ENCODE data around the gene C17orf113.

The C17orf113 gene

DNA sequence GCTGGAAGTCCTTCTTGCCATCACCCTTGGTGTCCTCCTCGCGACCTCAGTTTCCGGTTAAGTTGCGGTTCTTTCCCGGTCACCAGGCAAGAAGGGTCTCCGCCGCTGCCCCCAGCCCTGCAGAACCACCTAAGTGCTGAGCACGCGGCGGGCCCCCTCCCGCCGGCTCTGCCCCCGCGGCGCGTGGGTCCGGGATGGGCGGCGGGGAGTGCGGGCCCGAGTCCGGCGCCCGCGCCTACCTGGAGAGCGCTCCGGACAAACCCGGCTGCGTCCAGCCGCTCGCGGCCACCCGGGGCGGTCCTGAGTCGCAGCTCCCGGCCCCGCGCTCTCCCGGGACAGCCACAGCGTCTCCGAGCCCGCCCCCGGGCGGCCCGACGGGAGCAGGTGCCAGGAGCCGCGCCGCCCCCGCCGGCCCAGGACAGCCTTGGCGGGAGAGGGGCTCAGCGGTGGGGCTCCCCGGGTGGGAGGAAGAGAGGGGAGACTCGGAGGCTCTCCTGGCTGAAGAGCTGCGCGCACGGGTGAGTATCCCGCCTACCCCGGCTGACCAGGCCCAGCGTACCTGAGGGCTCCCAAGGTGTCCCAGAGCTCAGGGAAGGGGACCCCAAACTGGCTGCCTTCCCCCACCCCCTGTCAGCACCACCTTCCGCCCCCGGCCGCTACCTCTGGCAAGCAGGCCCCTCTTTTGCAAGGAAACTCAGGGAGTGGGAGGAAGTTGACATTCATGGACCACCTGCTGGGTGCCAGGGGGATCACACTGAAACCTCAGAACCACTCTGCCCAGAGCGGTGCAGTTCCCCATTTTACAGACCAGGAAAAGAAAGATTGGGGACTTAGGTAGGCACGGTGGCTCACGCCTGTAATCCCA is 22.2 kb upstream of the C17orf113 start:
- peak; percentile 78 for DNase-seq (ENCODE audit: low spot score)

DNA sequence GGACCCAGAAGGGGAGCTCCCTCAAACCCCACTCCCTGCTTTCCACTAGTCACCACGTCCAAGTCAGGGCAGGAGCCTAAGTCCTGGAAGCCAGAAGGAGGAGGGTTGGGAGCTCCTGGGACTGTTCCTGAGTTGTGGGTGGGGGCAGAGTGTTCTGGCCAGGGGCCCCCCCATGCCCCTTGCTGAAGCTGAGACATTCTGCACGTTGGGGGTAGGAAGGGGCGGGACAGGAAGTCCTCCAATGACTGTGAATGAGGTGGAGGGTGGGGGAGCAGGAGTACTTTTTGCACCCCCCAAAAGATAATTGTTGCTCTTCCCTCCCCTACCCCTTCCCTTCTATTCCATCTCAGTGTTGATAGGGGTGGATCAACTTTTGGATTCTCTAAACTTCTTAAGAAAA is 21.4 kb upstream of the C17orf113 start:
- no peak for DNase-seq (ENCODE audit: low spot score)

DNA sequence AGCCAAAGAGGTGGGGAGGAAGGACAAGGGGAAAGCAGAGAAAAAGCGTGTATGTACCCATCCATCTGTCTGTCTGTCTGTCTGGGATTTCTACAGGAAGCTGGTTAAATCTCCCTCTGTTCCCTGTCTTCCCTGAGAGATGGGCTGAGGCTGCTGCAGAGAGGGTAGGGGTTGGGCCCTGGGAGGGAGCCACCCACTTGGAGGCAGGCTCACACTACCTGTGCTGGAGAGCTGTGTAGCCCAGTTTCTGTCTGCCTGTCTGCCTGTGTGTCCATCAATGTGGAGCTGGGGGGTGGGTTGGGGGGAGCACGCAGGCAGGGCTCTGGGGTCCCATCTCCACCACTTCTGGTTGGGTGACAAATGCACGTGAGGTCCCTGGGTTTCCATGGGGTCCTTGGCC is 18.6 kb upstream of the C17orf113 start:
- DNase-seq (ENCODE audit: low spot score), result no peak

DNA sequence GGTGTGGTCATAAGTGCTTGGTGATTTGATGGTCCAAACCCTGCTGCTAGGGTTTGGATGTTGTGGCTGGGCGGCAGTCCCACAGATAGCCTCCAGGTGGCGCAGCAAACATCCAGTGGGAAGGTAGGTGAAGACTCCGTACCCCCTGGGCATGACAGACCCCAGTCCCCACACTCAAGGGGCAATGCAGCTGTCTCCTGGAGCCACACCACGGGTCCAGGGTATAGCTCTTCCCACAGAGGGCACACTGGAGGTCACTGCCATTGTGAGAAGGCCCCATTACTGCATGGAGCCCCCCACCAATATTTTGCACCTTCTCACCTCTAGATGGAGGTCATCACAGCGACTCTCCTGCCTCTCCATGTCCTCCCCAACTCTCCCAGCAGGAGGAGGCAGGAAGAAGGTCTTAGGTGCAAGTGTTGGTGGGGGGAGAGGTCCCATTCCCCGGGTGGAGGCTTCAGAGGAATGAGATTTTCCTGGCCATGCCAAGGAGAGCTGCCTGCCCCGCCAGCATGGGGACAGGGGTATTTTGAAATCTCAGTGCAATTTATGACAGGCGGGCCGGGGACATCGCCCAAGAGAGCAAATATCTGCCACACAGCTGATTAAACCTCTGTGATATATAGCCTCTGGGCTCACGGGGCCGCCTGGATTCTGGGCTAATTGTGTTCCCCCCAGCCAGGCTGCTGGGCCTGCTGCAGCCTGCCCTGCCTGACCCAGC is 17.1 kb upstream of the C17orf113 start:
- DNase-seq (ENCODE audit: low spot score), result peak; percentile 88

DNA sequence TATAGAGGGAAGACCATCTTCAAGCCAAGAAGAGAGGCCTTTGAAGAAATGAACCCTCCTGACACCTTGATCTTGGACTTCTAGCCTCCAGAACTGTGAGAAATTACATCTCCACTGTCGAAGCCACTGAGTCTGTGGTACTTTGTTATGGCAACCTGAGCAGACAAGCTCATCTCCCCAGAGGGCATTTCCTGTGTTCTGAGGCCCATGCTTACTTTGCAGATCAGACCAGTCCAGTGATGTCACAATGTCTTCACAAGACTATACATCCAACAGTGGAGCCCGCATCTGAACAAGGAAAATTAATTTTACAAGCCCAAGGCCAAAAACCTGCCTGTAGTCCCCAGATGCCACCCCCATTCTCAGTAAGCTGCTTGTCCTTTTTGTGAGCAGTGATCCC is 14.8 kb upstream of the C17orf113 start:
- DNase-seq (ENCODE audit: low spot score), result no peak

DNA sequence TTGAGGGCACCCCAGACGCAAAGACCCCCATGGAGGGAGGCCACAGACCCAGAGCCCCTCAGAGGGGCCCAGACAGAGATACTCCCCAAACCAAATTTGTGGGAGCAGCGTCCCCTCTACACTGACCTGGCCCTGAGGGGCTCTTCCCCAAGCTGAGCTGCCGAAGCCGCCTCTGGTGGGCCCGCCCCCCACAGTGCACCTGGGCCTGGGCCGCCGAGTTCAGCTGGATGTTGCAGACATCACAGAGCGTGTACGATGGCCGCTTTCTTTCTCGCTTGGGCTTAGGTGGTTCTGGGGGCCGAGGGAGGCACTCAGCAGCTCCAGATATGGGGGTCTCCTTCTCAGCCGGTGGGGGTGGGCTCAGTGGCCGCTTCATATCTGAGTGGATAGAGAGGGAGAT is 12.3 kb upstream of the C17orf113 start:
- no peak for DNase-seq (ENCODE audit: low spot score)

DNA sequence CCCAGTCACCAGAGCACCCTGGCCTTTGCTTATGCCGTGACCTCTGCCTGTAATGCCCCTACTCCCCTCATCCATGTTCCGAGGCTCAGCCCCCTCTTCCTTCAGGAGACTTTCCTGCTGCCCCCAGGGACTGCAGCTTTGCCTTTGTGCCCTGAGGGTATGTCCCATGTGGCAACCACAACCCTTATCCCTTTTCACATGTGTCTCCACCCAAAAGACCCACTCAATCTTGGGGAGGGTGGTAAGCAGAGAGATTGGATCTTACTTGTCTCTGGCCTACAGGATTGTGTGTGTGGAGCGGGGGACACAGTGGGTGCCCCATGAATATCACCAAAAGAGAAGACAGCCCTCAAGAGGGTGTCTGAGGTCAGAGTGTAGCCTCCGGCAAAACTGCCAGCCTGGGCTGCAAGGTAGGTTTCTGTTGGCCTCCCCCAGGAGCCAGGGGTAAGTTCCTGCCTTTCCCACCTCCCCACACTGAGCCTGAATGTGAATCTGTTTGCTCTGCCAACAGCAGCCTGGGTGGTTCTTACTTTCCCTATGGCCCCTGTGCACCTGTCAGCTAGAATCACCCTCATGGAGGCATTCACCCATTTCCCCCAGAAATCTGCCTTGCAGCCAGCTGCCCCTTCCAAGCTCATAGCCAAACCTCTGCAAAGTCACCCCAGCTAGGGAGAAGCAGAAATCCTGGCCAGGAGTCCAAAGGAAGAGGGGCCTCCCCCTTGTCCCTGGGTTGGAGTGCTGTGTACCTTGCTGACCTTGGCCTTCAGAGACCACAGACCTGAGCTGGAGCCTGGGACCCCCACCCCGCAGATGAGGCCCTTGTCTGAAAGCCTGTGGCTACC is 11.5 kb upstream of the C17orf113 start:
- DNase-seq (ENCODE audit: low spot score), result no peak

DNA sequence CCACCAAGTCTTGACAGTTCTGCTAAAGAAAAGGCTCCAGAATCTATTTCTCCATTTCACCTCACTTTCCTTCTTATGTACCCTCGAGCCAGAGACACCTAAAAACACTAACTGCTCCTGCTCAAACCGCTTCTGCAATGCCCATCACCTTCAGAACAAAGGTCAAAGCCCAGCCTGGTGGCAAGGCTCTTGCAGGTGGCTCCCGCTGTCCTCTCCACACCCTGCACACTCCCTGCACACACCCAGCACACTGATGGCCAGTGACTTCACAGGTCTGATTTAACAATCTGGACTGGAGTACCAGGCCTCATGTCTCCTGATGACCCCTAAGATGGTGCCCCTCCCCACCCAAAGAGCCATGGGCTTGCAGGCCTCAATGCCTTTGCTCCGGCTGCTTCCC is 9.8 kb upstream of the C17orf113 start:
- no peak for DNase-seq (ENCODE audit: low spot score)

DNA sequence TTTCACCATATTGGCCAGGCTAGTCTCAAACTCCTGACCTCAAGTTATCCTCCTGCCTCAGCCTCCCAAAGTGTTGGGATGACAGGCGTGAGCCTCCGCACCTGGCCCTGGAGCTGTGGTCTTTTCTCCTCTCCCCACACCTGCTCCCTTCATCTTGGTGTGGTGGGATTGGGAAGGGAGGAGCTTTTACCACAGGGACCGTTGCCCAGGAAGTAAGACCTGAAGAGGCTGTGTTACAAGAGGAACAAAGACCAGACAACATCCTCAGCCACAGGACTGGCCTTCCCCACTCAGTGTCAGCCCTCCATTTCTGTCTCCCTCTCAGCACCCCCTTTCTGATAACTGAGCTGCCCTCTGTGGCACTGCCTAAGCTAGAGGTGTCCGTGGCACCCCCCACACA is 9.4 kb upstream of the C17orf113 start:
- no peak for DNase-seq (ENCODE audit: low spot score)

DNA sequence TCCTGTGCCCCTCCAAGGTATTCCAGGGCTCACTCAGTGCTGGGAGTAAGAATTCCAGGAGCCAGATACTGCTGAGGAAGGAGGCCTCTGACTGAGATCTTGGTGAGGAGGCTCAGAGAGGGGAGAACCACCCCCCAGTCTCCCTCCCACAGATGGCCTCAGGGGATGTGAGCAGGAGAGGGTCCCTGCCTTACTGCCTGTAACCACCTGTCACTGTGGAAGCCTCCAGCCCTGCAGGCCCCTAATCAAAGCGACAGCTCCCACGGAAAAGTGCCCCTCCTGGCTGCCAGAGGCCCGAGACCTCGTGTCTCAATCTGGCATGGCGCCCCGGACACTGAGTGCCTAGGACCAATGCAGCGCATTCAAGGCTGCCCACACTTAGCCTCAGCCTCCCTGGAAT is 7.7 kb upstream of the C17orf113 start:
- DNase-seq (ENCODE audit: low spot score), result no peak

DNA sequence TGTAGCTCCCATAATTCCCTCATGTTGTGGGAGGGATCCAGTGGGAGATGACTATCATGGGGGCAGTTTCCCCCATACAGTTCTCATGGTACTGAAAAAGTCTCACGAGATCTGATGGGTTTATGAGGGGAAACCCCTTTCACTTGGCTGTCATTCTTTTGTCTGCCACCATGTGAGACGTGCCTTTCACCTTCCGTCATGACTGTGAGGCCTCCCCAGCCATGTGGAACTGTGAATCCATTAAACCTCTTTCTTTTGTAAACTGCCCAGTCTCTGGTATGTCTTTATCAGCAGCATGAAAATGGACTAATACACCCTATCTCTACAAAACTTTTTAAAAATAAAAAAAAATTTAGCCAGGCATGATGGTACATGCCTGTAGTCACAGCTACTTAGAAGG is 6.2 kb upstream of the C17orf113 start:
- no peak for DNase-seq (ENCODE audit: low spot score)

DNA sequence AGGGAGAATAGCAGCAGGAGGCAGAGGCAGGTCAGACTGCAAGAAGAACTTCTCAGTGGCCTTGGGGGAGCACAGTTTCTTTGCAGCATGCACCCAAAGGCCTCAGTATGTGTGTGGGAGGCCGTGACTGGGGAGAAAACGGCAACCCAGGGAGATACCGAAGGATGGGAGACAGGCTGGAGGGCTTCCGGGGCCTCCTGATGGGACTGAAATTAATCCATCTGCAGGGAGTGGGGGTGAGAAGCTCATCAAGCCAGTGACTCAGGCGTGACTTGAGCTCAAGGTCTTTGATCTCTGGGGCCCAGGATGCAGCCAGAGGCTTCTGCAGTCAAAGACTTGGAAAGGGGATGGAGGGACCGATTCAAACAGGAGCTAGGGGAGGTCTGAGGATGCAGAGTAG is 5.1 kb upstream of the C17orf113 start:
- DNase-seq (ENCODE audit: low spot score), result no peak

DNA sequence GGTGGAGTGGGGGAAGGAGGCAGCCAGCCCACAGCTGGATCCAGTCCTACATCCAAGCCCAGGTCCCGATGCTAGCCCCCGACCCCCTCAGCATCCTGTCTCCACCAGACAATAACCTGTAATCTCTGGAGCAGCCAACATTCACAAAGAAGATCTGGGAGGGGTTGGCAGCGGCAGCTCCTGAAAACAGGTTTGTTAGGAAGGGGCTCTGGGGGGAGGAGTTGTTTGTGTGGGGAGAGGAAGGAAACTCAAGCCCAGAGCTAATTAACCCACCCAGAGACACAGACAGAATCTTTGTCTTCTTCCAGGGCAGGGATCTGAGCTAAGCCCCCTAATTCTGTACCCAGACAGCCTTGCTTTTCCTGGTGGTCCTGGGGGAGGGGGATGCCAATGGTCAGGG is 4.6 kb upstream of the C17orf113 start:
- no peak for DNase-seq (ENCODE audit: low spot score)

DNA sequence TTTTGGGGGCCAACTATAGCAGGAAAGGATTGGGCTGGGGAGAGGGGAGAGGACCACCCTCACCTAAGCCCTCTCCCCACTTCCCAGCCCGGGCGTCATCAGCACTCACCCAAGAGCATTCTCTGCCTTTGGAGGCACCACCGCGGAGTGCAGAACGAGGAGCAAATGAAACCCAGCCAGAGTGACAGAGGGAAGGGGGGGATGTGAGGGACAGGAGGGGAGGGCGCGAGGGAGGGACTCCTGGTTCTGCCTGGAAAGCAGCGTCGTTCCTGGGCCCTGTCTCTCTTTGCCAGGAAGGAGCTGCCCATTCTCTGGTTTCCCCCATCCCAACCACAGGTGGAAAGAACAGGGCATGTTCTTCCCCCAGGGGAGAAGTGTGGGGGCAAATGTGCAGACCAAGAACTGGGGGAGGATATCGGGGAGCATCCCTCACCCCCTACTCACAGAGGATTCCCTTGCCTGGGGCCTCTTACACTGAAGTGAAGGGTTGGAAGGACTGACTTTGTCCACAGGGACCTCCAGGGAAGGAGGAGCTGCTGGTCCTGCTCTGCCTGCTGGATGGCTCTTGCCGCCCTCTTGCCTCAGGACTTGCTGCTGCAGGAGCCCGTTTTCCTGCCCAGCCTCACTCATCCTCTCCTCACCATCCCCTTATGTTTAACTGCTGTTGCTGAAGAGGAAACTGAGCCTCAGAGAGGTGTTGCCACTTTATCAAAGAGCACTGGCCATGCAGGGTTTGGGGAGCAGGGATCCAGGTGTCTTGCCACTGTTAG is 3.5 kb upstream of the C17orf113 start:
- DNase-seq (ENCODE audit: low spot score), result no peak

DNA sequence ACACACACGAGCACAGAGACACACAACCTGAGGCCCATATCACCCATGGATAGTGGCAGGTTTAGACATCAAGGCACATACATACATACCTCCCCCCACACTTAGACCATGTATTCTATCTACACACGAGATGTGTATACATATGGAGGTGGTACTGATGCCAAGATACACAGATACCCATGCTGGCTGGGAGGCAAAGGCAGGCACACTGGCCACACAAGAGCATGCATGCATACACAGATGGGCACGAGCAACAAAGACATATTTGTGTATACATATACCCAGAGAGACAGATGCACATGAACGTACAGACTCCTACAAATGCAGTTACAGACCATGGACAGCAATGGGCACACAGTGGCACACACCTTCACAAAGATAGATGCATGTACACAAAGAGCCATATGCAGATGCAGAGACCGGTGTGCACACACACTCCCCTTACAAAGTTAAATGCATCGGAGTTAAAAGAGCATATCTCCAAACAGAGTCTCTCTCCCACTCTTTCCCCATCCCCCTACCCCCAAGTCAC is 2.0 kb upstream of the C17orf113 start:
- DNase-seq (ENCODE audit: low spot score), result no peak

DNA sequence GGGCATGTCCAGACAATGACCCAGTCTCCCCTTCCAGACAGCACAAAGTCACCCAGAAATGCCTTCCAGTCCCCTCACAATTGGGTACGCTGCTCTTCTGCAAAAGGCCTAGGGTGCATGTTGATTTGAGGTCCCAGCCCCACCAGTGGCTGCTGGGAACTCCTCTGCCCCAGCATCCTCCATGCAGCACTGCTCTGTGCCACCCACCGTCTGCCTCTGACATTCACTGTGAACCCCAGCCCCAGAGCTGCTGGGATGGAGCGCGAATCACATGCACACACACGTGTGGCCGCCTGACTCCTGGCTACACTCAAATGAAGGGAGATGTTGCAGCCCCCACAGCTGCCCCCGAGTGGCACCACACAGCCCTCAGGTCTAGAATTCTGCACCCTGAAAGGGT is 1.2 kb upstream of the C17orf113 start:
- no peak for DNase-seq (ENCODE audit: low spot score)

DNA sequence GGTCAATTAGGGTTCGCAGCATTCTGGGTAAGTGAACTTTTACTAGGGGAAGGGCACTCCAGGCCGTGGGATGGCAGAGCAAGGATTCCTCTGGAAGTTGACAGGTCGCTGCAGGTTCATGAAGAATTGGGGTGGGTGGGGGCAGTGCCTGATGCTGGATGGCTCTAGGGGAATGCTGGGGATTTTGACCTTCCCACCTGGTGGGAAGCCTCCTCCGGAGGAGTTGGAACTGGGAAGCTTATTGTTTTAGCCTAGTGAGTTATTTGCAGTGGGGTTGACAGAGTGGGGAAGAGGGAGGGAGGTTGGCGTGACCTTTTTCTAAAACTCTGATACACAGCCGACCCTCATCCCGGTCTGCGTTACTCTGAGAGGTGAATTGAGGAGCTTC is 606 bp upstream of the C17orf113 start:
- DNase-seq (ENCODE audit: low spot score), result no peak

DNA sequence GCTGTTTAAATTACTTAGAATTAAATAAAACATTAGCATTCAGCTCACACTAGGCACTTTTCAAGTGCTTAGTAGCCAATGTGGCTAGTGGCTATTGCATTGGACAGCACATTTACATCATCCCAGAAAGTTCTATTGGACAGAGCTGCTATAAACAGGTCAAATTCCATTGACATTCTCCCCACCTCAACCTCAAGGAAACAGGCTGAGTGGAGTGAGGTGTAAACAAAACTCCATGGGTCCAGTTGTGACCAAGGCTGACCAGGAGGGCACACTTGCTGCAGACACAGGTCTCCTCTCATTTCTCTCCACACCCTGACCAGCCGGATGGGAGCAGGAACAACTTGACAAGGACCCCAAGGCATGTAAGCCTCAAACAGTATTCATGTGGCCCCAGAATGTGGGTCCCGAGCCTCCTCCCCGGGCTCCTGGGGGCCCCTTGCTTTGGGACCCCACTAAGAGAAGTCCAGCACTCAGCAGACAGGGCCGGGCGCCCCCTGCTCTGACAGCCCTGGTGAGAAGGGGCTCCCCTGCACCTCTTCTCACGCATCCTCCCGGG is 488 bp downstream of the C17orf113 start:
- DNase-seq (ENCODE audit: low spot score), result no peak

DNA sequence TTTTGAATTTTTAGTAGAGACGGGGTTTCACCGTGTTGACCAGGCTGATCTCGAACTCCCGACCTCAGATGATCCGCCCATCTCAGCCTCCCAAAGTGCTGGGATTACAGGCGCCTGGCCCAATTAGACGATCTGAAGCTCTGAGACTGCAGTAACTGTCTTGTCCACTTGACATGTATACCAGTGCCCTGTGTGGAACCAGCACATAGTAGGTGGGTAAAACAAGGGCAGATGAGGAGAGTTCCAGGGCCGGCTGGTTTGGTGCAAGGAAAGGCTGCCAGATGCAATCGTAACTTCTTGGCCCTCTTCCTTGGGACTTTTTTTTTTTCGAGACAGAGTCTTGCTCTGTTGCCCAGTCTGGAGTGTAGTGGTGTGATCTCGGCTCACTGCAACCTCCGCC is 3.1 kb downstream of the C17orf113 start:
- no peak for DNase-seq (ENCODE audit: low spot score)

DNA sequence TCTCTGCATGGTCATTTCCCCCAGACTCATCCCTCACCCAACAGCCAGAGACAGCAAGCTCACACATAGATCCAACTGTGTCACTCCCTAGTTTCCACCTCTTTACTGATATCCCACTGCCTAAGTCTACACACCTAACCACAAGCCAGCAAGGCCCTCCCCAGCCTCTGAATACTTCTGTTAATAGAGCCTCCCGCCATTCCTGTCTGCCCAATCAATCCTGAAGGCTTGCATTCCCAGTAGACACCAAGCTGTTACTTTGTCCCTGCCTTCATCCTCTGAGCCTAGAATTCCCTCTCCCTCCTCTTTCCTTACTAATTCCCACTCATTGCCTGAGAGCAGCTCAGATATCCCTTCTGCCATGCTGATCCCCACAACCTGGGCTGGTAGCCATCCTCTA is 4.7 kb downstream of the C17orf113 start:
- DNase-seq (ENCODE audit: low spot score), result no peak

DNA sequence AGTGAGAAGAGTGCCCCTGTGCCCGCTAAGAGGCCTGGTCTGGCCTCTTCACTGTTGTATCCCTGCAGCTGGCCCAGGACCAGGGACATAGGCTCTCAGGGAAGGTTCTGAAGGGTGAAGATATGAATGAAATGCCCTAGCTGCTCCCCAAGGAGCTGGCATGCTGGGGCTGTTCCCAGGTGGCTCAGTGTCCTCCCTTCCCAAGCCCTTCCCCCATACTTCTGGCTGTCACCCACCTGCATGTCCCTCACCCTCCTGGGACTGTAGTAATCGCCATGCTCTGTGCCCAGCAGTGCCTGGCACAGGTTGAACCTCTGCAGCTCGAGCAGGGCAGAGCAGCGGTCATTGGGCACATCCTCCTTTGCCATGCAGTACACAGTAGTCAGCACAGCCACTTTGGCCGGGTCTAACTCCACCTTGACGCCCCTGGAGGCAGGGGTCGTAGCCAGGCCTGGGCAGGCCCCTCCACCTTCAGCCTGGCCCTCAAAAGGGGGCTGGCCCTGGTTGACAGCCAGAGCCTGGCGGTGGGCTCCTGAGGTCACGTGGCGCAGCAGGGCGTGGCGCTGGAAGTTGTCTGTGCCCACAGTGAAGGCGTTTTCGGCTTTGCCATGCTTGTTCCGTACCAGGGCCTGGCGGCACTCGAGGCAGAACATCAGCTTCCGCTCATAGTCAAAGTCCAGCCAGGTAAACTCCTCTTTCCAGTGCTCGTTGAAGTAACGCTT is 7.6 kb downstream of the C17orf113 start:
- no peak for DNase-seq (ENCODE audit: low spot score)

Measured in ecto neural progenitor cell (in vitro differentiated cells).